GM12878 (cell line): Measurements from ENCODE around the gene HYDIN.
"Not testable (repeated sequence)": the region's sequence is repeated elsewhere in the genome, so short reads cannot be mapped to it uniquely, and the experiment has no call there.

Experiments used
- JUNB ChIP-seq: IDR thresholded peaks from 2 replicates; pipeline ENCODE4 v1.6.1; 2016; ENCODE audit warnings: antibody characterized with exemption, mild to moderate bottlenecking
- POLR2A ChIP-seq: IDR thresholded peaks from 2 replicates; pipeline ENCODE4 v1.6.1; 2011; ENCODE audit warnings: low read depth, mild to moderate bottlenecking, low read length
- TF ChIP-seq, protein P1 (sequence below): IDR thresholded peaks from 2 replicates; pipeline ENCODE4 v1.6.1; 2012; ENCODE audit warnings: low read length, inconsistent platforms

DNA sequence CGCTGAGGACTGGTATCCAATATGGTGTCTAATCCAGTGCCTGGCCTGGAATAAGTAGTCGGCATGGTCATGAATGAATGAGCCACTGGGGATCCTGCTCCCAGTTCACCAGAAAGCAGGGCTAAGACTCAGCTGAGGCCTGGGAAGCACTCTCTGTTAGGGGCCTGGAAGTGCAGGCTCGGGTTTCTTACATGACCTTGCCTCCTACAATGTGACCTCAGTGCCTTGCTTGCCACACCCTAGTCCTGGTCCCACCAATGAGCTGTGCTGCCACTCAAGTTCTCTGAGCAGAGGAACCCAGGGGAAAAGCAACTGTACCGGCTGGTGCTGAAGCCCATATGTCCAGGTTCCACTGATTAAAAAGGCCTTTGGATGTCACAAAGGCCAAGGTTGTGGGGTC is 238.0 kb downstream of the HYDIN start:
- not testable (repeated sequence) for TF ChIP-seq POLR2A, JUNB
- TF ChIP-seq, protein P1, sequence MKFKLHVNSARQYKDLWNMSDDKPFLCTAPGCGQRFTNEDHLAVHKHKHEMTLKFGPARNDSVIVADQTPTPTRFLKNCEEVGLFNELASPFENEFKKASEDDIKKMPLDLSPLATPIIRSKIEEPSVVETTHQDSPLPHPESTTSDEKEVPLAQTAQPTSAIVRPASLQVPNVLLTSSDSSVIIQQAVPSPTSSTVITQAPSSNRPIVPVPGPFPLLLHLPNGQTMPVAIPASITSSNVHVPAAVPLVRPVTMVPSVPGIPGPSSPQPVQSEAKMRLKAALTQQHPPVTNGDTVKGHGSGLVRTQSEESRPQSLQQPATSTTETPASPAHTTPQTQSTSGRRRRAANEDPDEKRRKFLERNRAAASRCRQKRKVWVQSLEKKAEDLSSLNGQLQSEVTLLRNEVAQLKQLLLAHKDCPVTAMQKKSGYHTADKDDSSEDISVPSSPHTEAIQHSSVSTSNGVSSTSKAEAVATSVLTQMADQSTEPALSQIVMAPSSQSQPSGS: not testable (repeated sequence)
